Measurements from ENCODE around the gene SCRT2. TPM values are rescaled to one million over a fixed set of nuclear protein-coding genes. Genes with fewer than 3 reads are reported as not detected.
"Not testable (repeated sequence)": the region's sequence is repeated elsewhere in the genome, so short reads cannot be mapped to it uniquely, and the experiment has no call there.

Gene SCRT2
- polyA plus RNA-seq, 4 donors = not detected

- Histone ChIP-seq H3K9me3 (ENCODE audit: control insufficient read depth in 2 of 2, insufficient read depth in 1 of 2, low read depth in 1 of 2, low read length in 1 of 2) (no peaks in the 10 kb centered on the region), H3K4me3 (ENCODE audit: low read depth in 1 of 3, low read length in 3 of 3) (no peak overlapping the region), H3K27me3 (ENCODE audit: control insufficient read depth in 3 of 3, insufficient read depth in 3 of 3, low read length in 3 of 3) (peaks cover 0 to 16% (median 0%) of the 10 kb centered on the region in 3 donors), H3K27ac (ENCODE audit: low read depth in 1 of 3, low read length in 2 of 3) (no peak overlapping the region), H3K36me3 (ENCODE audit: control insufficient read depth in 3 of 3, insufficient read depth in 2 of 3, low read depth in 1 of 3, low read length in 3 of 3) (no peaks in the 10 kb centered on the region), H3K4me1 (ENCODE audit: control insufficient read depth in 3 of 3, insufficient read depth in 2 of 3, low read depth in 1 of 3, low read length in 2 of 3) (no peaks in the 10 kb centered on the region)
- FAIRE-seq (no peak), DNase-seq (no peak)
- 82 to 88% (median 82%) methylated on average over 9 of the region's 9 CpGs for WGBS, 3 donors
Measured at GRCh38 chr20:697826-698225, 22.2 kb upstream of the SCRT2 start.

- no peak for DNase-seq
Measured at GRCh38 chr20:695165-695866, 19.7 kb upstream of the SCRT2 start.

GRCh38 chr20:694496-694895 lies 18.9 kb upstream of the SCRT2 start:
- Histone ChIP-seq H3K4me1 (ENCODE audit: control insufficient read depth in 3 of 3, insufficient read depth in 2 of 3, low read depth in 1 of 3, low read length in 2 of 3) (no peaks in the 10 kb centered on the region), H3K27ac (ENCODE audit: low read depth in 1 of 3, low read length in 2 of 3) (no peak overlapping the region), H3K9me3 (ENCODE audit: control insufficient read depth in 2 of 2, insufficient read depth in 1 of 2, low read depth in 1 of 2, low read length in 1 of 2) (no peaks in the 10 kb centered on the region), H3K36me3 (ENCODE audit: control insufficient read depth in 3 of 3, insufficient read depth in 2 of 3, low read depth in 1 of 3, low read length in 3 of 3) (no peaks in the 10 kb centered on the region), H3K4me3 (ENCODE audit: low read depth in 1 of 3, low read length in 3 of 3) (no peak overlapping the region), H3K27me3 (ENCODE audit: control insufficient read depth in 3 of 3, insufficient read depth in 3 of 3, low read length in 3 of 3) (peaks cover 2 to 15% (median 2%) of the 10 kb centered on the region in 3 donors)
- no peak for FAIRE-seq
- 65 to 73% (median 72%) methylated on average over 4 of the region's 4 CpGs for WGBS, 3 donors
- no peak for DNase-seq

More at GRCh38 chr20:695165-695866, 19.7 kb upstream of the SCRT2 start:
- Histone ChIP-seq H3K27ac (ENCODE audit: low read depth in 1 of 3, low read length in 2 of 3) (no peak overlapping the region), H3K4me1 (ENCODE audit: control insufficient read depth in 3 of 3, insufficient read depth in 2 of 3, low read depth in 1 of 3, low read length in 2 of 3) (no peaks in the 10 kb centered on the region), H3K27me3 (ENCODE audit: control insufficient read depth in 3 of 3, insufficient read depth in 3 of 3, low read length in 3 of 3) (peaks cover 0 to 17% (median 2%) of the 10 kb centered on the region in 3 donors), H3K9me3 (ENCODE audit: control insufficient read depth in 2 of 2, insufficient read depth in 1 of 2, low read depth in 1 of 2, low read length in 1 of 2) (no peaks in the 10 kb centered on the region), H3K4me3 (ENCODE audit: low read depth in 1 of 3, low read length in 3 of 3) (no peak overlapping the region), H3K36me3 (ENCODE audit: control insufficient read depth in 3 of 3, insufficient read depth in 2 of 3, low read depth in 1 of 3, low read length in 3 of 3) (no peaks in the 10 kb centered on the region)
- no peak for FAIRE-seq
- 38 to 55% (median 48%) methylated on average over 2 of the region's 2 CpGs for WGBS, 3 donors

- 87 to 90% (median 89%) methylated on average over 10 of the region's 10 CpGs for WGBS, 3 donors
- H3K27me3 ChIP-seq (ENCODE audit: control insufficient read depth in 3 of 3, insufficient read depth in 3 of 3, low read length in 3 of 3) = peaks cover 2 to 15% (median 6%) of the 10 kb centered on the region in 3 donors
- not testable (repeated sequence) for FAIRE-seq; H3K4me3 ChIP-seq (ENCODE audit: low read depth in 1 of 3, low read length in 3 of 3); H3K4me1 ChIP-seq (ENCODE audit: control insufficient read depth in 3 of 3, insufficient read depth in 2 of 3, low read depth in 1 of 3, low read length in 2 of 3); H3K36me3 ChIP-seq (ENCODE audit: control insufficient read depth in 3 of 3, insufficient read depth in 2 of 3, low read depth in 1 of 3, low read length in 3 of 3); H3K9me3 ChIP-seq (ENCODE audit: control insufficient read depth in 2 of 2, insufficient read depth in 1 of 2, low read depth in 1 of 2, low read length in 1 of 2); DNase-seq; H3K27ac ChIP-seq (ENCODE audit: low read depth in 1 of 3, low read length in 2 of 3)
Measured at GRCh38 chr20:693786-694185, 18.2 kb upstream of the SCRT2 start.

- Histone ChIP-seq H3K4me3 (ENCODE audit: low read depth in 1 of 3, low read length in 3 of 3) (no peak overlapping the region), H3K27ac (ENCODE audit: low read depth in 1 of 3, low read length in 2 of 3) (no peak overlapping the region), H3K4me1 (ENCODE audit: control insufficient read depth in 3 of 3, insufficient read depth in 2 of 3, low read depth in 1 of 3, low read length in 2 of 3) (no peaks in the 10 kb centered on the region), H3K27me3 (ENCODE audit: control insufficient read depth in 3 of 3, insufficient read depth in 3 of 3, low read length in 3 of 3) (peaks cover 2 to 23% (median 8%) of the 10 kb centered on the region in 3 donors), H3K9me3 (ENCODE audit: control insufficient read depth in 2 of 2, insufficient read depth in 1 of 2, low read depth in 1 of 2, low read length in 1 of 2) (no peaks in the 10 kb centered on the region), H3K36me3 (ENCODE audit: control insufficient read depth in 3 of 3, insufficient read depth in 2 of 3, low read depth in 1 of 3, low read length in 3 of 3) (no peaks in the 10 kb centered on the region)
- DNase-seq (no peak), FAIRE-seq (no peak)
- WGBS, 3 donors = 44 to 50% (median 49%) methylated on average over 1 of the region's 1 CpG
Measured at GRCh38 chr20:692044-692443, 16.4 kb upstream of the SCRT2 start.

GRCh38 chr20:689947-690346 lies 14.3 kb upstream of the SCRT2 start:
- Histone ChIP-seq H3K9me3 (ENCODE audit: control insufficient read depth in 2 of 2, insufficient read depth in 1 of 2, low read depth in 1 of 2, low read length in 1 of 2) (no peaks in the 10 kb centered on the region), H3K4me1 (ENCODE audit: control insufficient read depth in 3 of 3, insufficient read depth in 2 of 3, low read depth in 1 of 3, low read length in 2 of 3) (no peaks in the 10 kb centered on the region), H3K36me3 (ENCODE audit: control insufficient read depth in 3 of 3, insufficient read depth in 2 of 3, low read depth in 1 of 3, low read length in 3 of 3) (no peaks in the 10 kb centered on the region), H3K27ac (ENCODE audit: low read depth in 1 of 3, low read length in 2 of 3) (no peak overlapping the region), H3K4me3 (ENCODE audit: low read depth in 1 of 3, low read length in 3 of 3) (no peak overlapping the region), H3K27me3 (ENCODE audit: control insufficient read depth in 3 of 3, insufficient read depth in 3 of 3, low read length in 3 of 3) (peaks cover 2 to 24% (median 15%) of the 10 kb centered on the region in 3 donors)
- no peak for DNase-seq
- FAIRE-seq = no peak
- 30 to 46% (median 38%) methylated on average over 1 of the region's 1 CpG for WGBS, 3 donors

GRCh38 chr20:689348-689747 lies 13.7 kb upstream of the SCRT2 start:
- 75 to 81% (median 76%) methylated on average over 6 of the region's 6 CpGs for WGBS, 3 donors
- H3K9me3 ChIP-seq (ENCODE audit: control insufficient read depth in 2 of 2, insufficient read depth in 1 of 2, low read depth in 1 of 2, low read length in 1 of 2) = no peaks in the 10 kb centered on the region
- no peak for FAIRE-seq
- no peak overlapping the region for H3K4me3 ChIP-seq (ENCODE audit: low read depth in 1 of 3, low read length in 3 of 3)
- no peaks in the 10 kb centered on the region for H3K4me1 ChIP-seq (ENCODE audit: control insufficient read depth in 3 of 3, insufficient read depth in 2 of 3, low read depth in 1 of 3, low read length in 2 of 3)
- H3K36me3 ChIP-seq (ENCODE audit: control insufficient read depth in 3 of 3, insufficient read depth in 2 of 3, low read depth in 1 of 3, low read length in 3 of 3) = no peaks in the 10 kb centered on the region
- H3K27me3 ChIP-seq (ENCODE audit: control insufficient read depth in 3 of 3, insufficient read depth in 3 of 3, low read length in 3 of 3) = peaks cover 2 to 24% (median 15%) of the 10 kb centered on the region in 3 donors
- H3K27ac ChIP-seq (ENCODE audit: low read depth in 1 of 3, low read length in 2 of 3) = no peak overlapping the region
- no peak for DNase-seq

- DNase-seq = no peak
- Histone ChIP-seq H3K27ac (ENCODE audit: low read depth in 1 of 3, low read length in 2 of 3) (no peak overlapping the region), H3K9me3 (ENCODE audit: control insufficient read depth in 2 of 2, insufficient read depth in 1 of 2, low read depth in 1 of 2, low read length in 1 of 2) (no peaks in the 10 kb centered on the region), H3K36me3 (ENCODE audit: control insufficient read depth in 3 of 3, insufficient read depth in 2 of 3, low read depth in 1 of 3, low read length in 3 of 3) (no peaks in the 10 kb centered on the region), H3K27me3 (ENCODE audit: control insufficient read depth in 3 of 3, insufficient read depth in 3 of 3, low read length in 3 of 3) (peaks cover 2 to 24% (median 15%) of the 10 kb centered on the region in 3 donors), H3K4me1 (ENCODE audit: control insufficient read depth in 3 of 3, insufficient read depth in 2 of 3, low read depth in 1 of 3, low read length in 2 of 3) (no peaks in the 10 kb centered on the region), H3K4me3 (ENCODE audit: low read depth in 1 of 3, low read length in 3 of 3) (no peak overlapping the region)
- no peak for FAIRE-seq
- WGBS, 3 donors = 17 to 32% (median 27%) methylated on average over 12 to 13 of the region's 13 CpGs
Measured at GRCh38 chr20:688809-689212, 13.2 kb upstream of the SCRT2 start.

All from small intestine (tissue), 7 donors.